AG09319 (cell line): ENCODE results near the gene PCDHGA5.
A peak's percentile ranks its signal among the peaks of the same experiment; 100 is the strongest.
"Not testable (repeated sequence)": the region's sequence is repeated elsewhere in the genome, so short reads cannot be mapped to it uniquely, and the experiment has no call there.

ENCODE experiments used
- DNase-seq: peaks from one replicate; pipeline ENCODE4 v3.0.0-alpha.2; 2010; ENCODE audit warnings: low read depth; ENCODE audit errors: extremely low read depth
- CTCF ChIP-seq: IDR thresholded peaks from 2 replicates; pipeline ENCODE4 v1.5.1; 2011; ENCODE audit warnings: low read depth, mild to moderate bottlenecking, inconsistent platforms, low read length, moderate library complexity

PCDHGA5 gene

GRCh38 chr5:141393267-141393666, 29.3 kb downstream of the PCDHGA5 start:
- no peak for DNase-seq
- TF ChIP-seq CTCF: no peak

GRCh38 chr5:141394401-141395187, 30.6 kb downstream of the PCDHGA5 start:
- DNase-seq: not testable (repeated sequence)

- DNase-seq: not testable (repeated sequence)
Observed at GRCh38 chr5:141397756-141398551, 34.0 kb downstream of the PCDHGA5 start, which contains the start of gene PCDHGB5. Gene PCDHGB5 (plus strand): TSS chr5:141397947. CDS start chr5:141398128, 181 bp downstream.

GRCh38 chr5:141398608-141399007, 34.6 kb downstream of the PCDHGA5 start:
- TF ChIP-seq CTCF: no peak
- DNase-seq: no peak

More at GRCh38 chr5:141397756-141398551, 34.0 kb downstream of the PCDHGA5 start, which contains the start of gene PCDHGB5:
- TF ChIP-seq CTCF: peak; percentile 51

GRCh38 chr5:141399555-141400258, 35.7 kb downstream of the PCDHGA5 start:
- DNase-seq: no peak
- no peak for TF ChIP-seq CTCF

GRCh38 chr5:141402553-141403243, 38.7 kb downstream of the PCDHGA5 start, which contains the start of gene PCDHGA9:
Gene PCDHGA9 (plus strand): TSS chr5:141402778. CDS start chr5:141402953, 175 bp downstream.
- no peak for DNase-seq
- TF ChIP-seq CTCF: peak; percentile 36

GRCh38 chr5:141403387-141403786, 39.4 kb downstream of the PCDHGA5 start:
- no peak for DNase-seq
- no peak for TF ChIP-seq CTCF
